ENCODE measurements around the gene LRRC49.
"Not testable (repeated sequence)": the region's sequence is repeated elsewhere in the genome, so short reads cannot be mapped to it uniquely, and the experiment has no call there.

The LRRC49 gene

DNA sequence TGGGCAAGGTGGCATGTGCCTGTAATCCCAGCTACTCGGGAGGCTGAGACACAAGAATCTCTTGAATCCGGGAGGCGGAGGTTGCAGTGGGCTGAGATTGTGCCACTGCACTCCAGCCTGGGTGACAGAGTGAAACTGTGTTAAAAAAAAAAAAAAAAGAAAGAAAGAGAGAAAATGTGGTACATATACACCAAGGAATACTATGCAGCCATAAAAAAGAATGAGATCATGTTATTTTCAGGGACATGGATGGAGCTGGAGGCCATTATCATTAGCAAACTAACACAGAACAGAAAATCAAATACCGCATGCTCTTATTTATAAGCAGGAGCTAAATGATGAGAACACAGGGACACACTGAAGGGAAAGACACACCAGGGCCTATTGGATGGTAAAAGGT, 111.9 kb downstream of the LRRC49 start:
- DNase-seq = not testable (repeated sequence)

DNA sequence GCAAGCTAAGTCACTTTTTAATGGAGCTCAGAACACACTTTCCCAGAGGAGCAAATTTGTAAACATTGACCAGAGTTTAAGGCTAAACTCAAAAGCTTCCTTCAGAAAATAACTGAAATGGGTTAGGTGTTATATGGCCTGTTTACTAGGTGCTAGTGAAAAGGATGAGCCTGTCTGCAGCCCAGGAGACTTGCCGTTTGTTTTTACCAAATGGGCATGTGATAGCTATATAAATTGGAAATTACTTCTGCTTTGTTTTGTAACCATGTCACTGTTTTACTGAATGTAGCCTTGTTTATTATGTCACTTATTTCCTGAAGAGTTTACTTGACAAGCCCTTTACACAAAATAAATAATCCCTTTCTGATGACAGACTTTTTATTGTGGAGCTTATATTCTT, 113.3 kb downstream of the LRRC49 start:
- no peak for DNase-seq

DNA sequence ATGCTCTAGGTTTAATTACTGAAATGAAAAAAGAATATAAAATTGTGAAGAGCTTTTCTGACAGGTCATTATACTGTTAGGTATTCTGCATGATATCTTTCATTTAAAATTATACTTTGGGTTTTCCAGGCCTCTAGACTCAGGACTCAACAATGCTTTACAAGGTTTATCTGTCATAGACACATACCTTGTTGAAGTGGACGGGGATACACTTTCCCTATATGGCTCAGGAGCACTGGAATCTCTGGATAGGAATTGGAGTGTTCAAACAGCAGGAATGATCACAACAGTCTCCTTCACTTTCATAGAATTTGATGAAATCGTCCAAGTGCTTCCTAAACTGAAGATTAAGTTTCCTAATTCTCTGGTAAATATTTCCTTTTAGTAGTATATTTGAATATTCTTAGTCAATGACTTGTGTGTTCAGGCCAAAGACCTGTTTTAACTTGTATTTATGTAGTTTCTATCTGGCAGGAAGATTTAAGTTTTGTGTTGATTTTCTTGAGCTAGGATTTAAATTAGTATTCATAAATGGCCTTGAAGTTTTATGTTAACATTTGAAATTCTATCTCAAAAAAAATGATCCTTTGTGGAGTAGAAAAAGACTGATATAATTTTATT, 115.7 kb downstream of the LRRC49 start:
- no peak for DNase-seq

DNA sequence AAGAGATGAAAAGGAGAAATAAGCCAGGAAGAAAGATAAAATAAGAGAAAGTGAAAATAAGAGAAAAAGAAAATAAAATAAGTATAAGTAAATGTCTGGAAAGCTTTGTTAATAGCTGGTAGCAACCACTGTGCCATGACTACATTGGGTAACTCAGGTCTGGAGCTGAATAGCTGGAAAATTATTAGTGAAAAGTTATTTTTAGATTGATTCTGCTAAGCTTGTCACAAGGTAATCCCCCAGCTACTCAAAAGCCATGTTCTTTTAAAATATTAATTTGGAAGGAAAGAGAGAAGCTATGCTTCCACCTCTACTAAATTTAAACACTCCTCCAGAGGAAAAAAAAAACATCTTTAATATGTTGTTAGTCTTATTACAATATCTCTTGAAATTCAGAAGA, 117.8 kb downstream of the LRRC49 start:
- no peak for DNase-seq

DNA sequence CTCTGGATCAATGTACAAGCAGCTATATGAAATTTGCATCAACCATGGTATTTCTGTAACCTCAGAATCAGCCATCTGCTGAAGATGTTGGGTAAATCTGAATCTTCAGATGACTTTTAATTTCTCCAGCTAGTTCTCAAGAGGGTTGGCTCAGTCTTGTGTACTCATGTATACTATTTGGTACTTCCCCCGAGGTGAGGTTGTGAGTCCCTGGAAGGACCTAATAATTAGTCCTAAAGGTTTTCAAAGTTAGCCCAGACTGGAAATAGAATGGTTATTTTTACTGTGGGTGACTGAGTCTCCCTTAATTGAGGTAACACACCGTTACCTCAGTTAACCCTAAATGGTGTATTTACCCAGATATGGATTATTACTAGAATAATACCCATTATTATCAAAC, 118.4 kb downstream of the LRRC49 start:
- no peak for DNase-seq

DNA sequence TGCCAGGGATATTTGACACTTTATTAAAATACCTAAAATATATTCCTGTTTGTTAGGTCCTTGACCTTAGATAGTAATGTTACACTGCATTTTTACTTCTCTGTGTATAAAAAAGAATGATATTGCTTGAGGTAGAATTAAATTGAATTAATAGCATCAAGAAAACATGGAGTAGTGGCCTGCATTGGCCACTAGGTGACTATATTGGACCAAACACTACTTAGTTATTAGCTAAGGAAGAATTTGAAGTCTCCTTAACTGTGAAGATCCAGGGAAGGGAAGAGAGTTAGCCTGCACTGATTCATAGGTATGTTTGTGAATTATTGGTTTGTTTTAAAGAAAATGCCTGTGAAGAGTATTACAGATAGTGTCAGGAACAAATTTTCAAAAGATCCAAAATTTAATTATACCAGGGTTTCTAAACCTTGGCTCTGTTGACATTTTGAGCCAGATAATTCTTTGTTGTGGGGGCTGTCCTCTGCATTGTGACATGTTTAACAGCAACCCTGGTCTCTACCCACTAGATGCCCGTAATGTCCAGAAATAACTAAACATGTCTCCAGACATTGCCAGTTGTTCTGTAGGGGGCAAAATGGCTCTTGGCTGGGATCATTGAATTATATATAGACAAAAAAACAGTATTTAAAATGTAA, 119.0 kb downstream of the LRRC49 start:
- DNase-seq = no peak

DNA sequence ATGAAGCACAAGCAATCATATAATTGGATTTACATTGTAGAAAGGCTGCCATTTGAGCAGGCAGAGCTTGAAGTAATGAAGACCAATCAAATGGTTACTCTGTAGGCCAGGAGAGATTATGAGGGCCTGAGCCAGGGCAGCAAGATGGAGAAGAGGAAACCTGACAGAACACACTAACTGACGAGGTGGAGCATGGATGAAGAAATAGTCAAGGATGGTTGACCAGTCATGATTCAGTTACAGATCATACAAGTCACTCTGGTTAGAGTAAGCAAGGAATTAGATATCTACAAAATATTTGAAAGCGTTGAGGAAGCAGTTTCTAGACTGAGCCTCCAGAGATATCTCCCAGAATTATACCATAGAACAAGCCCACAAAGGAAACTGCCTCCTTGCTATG, 120.8 kb downstream of the LRRC49 start:
- DNase-seq = no peak

DNA sequence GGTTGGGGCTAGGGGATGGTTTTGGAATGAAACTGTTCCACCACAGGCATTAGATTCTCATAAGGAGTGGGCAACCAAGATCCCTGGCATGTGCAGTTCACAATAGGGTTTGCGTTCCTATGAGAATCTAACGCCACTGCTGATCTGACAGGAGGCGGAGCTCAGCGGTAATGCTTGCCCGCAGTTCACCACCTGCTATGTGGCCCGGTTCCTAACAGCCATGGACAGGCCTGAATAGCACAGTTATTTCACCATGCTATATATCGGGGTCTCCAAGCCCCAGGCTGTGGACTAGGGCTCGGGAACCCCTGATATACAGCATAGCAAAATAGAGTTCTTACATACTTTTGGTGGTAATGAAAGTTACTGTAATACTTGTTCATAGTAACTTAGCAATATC, 122.7 kb downstream of the LRRC49 start:
- DNase-seq = no peak

DNA sequence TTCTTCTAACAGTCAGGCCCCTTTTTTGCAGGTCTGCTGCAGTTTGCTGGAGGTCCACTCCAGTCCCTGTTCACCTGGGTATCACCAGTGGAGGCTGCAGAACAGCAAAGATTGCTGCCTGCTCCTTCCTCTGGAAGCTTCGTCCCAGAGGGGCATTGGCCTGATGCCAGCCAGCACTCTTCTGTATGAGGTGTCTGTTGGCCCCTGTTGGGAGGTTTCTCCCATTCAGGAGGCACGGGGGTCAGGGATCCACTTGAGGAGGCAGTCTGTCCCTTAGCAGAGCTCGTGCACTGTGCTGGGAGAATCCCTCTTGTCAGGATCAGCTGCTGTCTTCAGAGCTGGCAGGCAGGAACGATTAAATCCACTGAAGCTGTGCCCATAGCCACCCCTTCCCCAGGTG, 138.6 kb downstream of the LRRC49 start:
- DNase-seq = not testable (repeated sequence)

DNA sequence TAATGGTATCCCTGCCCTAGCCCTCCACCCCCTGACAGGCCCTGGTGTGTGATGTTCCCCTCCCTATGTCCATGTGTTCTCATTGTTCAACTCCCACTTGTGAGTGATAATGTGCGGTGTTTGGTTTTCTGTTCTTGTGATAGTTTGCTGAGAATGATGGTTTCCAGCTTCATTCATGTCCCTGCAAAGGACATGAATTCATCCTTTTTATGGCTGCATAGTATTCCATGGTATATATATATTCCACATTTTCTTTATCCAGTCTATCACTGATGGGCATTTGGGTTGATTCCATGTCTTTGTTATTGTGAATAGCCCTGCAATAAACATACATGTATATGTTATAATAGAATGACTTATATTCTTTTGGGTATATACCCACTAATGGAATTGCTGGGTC, 142.9 kb downstream of the LRRC49 start:
- DNase-seq = not testable (repeated sequence)

DNA sequence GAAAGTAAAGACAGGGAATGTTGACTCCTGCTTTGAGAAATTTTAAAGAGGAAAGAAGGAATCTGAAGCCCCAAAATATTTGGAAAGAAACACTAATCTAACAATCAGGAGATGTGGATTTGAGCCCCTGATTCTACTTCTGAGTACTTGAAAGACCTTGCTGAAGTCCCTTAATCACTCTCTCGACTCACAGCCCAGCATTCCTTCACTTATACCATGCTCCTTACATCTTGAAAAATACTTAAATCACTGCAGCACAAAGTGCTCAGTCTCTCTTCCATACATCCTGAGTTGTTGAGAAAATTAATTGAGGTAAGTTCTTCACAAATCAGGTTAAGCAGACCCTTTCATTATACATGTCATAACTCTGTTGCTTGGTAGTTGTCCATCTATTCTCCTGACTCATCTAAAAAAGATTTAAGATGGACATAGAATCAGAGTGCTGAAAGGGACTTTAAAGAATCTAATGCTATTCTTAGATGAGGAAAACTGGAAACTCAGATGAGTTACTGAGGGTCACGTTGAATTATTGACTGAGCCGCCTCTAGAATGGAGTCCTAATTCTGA, 149.8 kb downstream of the LRRC49 start:
- no peak for DNase-seq

DNA sequence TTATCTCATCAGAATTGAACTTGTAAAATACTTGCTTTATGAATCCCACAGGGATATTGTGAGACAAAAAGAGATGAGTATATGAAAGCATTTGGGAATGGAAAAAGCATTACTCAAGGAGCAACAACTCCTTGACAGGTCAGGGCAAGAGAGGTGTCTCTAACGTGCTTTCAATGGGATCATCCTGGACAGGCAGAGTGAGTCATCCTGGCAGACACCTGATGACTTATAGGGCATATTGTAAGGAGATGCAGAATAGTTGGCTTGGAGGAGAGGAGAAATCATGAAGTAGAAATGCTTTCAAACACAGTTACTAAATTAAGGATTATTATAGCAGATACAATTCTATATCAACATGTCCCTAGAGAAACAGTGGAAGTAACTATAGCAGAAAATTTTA, 150.7 kb downstream of the LRRC49 start:
- no peak for DNase-seq

DNA sequence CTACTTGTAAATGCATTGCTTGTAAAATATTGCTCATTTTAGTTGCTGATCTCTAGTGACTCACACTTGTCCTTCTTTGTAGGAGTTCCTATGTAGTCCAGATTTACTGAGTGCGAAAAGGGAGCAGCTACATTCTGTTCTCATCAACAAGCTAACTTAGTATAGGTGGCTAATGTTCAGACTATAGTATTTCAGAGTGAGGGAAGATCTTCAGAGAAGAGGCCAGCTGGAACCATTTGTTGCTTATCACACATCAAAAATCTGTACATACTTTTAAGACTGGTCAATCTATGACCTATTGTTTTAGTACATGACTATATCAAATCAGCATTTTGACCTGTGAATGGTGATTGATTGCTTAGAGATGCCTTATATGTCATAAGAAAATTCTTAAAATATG, 151.4 kb downstream of the LRRC49 start:
- DNase-seq = no peak

DNA sequence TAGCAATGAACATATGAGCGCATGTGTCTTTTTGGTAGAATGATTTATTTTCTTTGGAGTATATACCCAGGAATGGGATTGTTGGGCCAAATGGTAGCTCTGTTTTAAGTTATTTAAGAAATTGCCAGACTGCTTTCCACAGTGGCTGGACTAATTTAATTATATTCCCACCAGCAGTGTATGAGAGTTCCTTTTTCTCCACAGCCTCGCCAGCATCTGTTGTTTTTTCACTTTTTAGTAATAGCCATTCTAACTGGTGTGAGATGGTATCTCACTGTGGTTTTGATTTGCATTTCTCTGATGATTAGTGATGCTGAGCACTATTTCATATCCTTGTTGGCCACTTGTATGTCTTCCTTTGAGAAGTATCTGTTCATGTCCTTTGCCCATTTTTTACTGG, 153.5 kb downstream of the LRRC49 start:
- not testable (repeated sequence) for DNase-seq

DNA sequence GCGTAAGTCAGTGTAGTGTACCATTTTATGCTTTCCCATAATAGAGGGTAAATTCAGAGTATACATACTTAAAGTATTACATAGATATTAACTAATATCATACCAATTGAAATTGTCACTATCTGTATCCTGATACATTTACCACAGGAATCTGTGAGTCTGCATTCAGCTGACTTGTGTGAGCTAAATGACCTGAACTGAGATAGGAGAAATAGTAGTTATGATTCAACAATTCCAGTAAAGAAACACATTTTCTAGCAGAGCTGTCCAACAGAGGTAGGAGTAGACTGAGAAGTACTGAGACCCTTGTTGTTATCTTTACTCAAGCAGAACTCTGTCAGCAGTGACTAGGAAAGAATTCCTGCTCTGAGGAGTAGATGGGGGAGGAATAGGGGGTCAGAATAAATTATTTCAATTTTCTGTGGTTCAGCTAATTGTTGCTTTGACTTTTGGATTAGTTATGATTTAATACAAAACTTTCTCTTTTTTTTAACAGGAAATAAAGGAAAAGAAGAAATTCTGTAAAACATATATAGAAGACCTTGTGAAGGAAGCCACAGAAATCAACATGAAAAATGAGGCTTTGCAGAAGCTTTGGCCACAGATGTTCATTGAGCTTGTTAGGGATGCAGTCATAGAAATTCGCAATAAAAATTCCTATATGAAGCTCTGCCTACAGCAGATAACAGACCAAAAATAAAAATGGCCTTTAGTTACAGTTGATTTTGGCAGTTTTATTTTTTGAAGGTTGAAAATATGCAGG, 156.5 kb downstream of the LRRC49 start:
- no peak for DNase-seq

DNA sequence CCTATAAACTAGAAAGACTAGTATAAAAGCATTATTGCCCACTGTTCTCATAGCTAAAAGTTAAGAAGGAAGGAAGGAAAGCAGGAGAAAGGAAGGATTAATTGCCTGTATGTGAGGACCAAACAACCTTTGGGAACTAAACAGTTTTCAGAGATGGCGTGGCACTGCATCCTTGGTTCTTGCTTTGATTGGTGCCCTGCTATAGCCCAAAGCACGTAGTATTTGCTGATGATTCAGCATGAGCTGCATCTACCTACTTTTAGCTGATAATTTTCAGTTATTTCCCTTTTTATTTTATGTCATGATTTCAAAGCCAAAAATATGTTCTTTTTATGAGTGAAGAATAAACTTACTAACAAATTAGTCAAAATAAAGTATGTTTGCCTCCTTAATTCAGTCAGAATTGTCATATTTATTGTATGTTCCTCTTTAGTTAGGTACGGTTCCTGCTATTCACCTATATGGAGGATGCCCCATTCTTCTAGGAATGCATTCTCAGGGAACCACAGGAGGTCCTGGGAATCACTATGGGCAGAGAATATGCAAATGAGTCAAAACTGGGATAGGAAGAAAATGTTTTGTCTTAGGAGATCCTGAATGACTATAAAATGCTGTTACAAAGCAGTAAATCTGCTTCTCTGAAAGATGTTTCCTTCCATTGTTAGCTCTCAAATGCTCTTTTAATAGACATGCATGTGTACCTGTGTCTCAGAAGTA, 157.2 kb downstream of the LRRC49 start:
- DNase-seq = no peak

DNA sequence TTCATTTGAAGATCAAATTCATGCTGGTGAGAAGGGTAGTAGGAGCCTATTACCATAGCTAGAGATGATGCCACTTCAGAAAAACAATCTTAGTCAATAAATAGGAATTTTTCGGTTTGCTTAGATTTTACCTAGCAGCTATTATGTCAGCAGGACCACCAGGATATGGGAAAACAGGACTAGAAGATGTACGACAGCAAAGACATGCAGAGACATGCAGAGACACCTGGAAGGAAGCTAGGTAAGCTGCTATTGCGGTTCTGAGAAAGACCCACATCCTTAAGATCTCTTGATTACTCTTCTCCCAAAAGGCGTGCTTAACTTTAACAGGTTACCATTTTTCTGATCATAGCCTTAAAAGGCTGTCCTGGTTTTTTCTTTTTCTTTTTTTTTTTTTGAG, 157.8 kb downstream of the LRRC49 start:
- DNase-seq = no peak

DNA sequence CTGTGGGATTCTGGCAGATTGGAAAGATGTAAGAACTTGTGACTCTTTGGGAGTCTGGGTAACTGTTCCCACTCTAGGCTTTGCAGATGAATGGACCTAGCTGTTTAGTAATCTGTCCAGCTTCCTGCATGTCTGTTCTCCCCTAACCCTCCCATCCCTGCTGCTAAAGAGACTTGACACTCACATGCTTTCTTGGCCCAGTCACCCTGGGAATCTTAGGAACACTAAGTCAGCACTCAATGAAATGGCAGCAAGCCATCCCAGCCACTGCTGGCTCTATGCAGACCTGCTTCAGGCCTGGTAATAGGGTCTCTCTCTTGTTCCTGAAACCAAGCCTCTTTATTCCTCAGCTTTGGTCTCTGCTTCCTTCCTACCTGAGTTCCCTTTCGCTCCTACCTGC, 158.9 kb downstream of the LRRC49 start:
- DNase-seq = no peak

DNA sequence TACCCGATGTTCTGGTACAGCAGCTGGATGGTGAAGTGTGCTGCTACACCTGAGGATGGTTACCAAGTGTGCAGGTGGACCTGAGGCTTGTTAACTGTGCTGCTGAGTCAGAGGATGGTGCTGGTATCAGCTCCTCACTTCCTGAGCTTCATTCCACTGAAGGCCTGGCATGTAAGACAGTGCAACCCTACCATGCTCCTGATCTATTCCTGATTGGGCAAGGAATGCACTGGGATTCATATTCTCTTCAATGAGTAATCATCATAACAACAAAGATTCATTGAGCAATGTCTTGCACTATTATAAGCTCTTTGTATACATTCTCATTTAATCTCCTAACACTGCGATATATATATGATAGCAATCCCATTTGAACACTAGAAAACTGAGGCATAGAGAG, 159.7 kb downstream of the LRRC49 start:
- no peak for DNase-seq

DNA sequence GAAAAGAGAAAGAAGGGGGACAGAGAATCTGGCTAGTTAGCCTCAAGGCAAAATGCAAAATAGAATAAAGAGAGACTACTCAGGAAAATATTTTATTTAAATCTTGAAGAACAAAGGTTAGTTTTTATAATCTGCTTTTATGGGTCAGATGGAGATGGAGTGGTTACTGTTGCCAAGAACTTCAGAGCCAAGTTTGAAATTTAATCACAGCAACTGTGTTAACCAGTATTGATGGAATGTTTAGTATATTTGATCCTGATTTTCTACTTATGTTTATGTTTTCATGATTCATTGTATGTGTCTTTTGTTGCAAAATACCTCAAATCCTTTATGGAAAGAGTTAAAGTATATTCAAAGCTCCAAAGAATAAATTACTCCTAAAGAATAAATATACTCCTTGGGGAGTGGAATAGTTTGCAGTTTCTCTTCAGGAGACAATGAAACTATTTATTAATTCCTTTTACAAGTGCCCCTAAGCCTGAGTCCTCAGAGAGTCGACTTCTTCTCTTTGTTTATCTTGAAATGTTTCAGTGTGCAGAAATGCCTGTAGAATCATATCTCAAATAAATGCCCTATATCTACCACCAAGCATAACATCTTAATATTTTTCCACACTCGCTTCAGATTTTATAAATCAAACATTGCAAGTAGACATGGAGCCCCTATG, 161.8 kb downstream of the LRRC49 start:
- no peak for DNase-seq

DNA sequence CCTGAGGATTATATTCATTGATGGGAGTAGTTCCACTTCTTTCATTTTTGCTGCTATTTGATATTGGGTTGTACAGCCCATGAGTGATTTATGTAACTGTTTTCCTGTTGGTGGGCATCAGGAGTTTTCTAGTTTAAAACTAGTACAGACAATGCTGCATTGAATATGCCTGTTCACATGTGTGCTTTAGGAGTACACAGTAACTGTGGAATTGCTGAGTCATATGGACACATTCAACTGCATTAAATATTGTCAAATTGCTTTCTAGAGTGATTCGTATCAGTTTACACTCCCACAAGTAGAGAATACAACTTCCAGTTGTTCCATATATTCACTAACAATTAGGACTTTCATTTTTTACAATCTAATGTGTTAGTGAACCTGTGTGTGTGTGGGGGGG, 162.8 kb downstream of the LRRC49 start:
- no peak for DNase-seq

DNA sequence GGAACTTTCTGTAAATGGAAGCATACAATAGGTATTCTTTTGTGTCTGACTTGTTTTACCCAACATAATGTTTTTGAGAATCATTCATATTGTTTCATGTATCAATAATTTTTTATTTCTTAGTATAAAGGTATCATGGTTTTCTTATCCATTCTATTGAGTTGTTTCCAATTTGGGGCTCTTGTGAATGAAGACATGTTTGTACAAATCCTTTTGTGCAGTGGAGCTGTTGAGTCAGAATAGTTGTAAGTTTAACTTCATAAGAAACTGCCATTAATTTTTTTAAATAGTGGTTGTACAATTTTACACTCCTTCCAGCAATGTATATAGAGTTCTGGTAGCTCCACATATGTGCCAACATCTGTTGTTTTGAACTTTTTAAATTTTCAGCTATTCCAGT, 163.5 kb downstream of the LRRC49 start:
- DNase-seq = no peak

DNA sequence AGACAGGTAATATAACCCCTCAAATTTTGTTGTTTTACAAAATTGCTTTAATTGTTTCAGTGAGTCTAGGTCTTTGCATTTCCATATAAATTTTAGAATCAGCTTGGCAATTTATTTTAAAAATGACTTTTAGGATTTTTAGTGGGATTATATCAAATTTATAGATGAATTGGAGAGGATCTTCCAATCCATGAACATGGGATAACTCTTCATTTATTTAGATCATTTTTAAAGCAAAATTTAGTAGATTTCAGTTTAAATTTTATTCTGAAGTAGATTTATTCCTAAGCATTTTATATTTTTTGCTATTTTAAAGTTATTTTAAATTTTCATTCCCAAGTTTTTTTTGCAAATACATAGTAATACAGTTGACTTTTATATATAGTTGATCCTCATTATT, 164.5 kb downstream of the LRRC49 start:
- DNase-seq = no peak
